ENCODE data around the gene RSPO4.
"Not testable (repeated sequence)": the region's sequence is repeated elsewhere in the genome, so short reads cannot be mapped to it uniquely, and the experiment has no call there.

- TF ChIP-seq EP300, CTCF (IDR thresholded peaks at IDR 0.05): not testable (repeated sequence)
Observed at GRCh38 chr20:1026214-1026613, 24.1 kb upstream of the RSPO4 start.
